ENCODE measurements around the gene IFT43. TPM values are rescaled to one million over a fixed set of nuclear protein-coding genes. Genes with fewer than 3 reads are reported as not detected.

The IFT43 gene
- 38.5 and 41.6 TPM in 2 replicates for total RNA-seq (2014; rRNA removed; shearing (Covaris generic))

- DNase-seq (ENCODE audit: low read depth), result peak; percentile 69
These were observed at the start of gene IFT43 for GRCh38 chr14:75985618-75986438. TSS of gene IFT43 (plus strand) at chr14:75985763. CDS start at chr14:75985787, 24 bp downstream.

- no peak for DNase-seq (ENCODE audit: low read depth)
These were observed 46.4 kb upstream of the IFT43 start for GRCh38 chr14:75939200-75939599.

GRCh38 chr14:75941030-75941429 is 44.5 kb upstream of the IFT43 start:
- no peak for DNase-seq (ENCODE audit: low read depth)

- DNase-seq (ENCODE audit: low read depth), result no peak
These were observed 40.8 kb upstream of the IFT43 start for GRCh38 chr14:75944607-75945241.

GRCh38 chr14:75946785-75947184 is 38.8 kb upstream of the IFT43 start:
- peak; percentile 43 for DNase-seq (ENCODE audit: low read depth)

GRCh38 chr14:75952489-75952888 is 33.1 kb upstream of the IFT43 start:
- no peak for DNase-seq (ENCODE audit: low read depth)

GRCh38 chr14:75959031-75959430 is 26.5 kb upstream of the IFT43 start:
- no peak for DNase-seq (ENCODE audit: low read depth)

GRCh38 chr14:75960231-75960630 is 25.3 kb upstream of the IFT43 start:
- no peak for DNase-seq (ENCODE audit: low read depth)

GRCh38 chr14:75961662-75962061 is 23.9 kb upstream of the IFT43 start:
- DNase-seq (ENCODE audit: low read depth), result no peak

GRCh38 chr14:75967866-75968265 is 17.7 kb upstream of the IFT43 start:
- no peak for DNase-seq (ENCODE audit: low read depth)

- no peak for DNase-seq (ENCODE audit: low read depth)
These were observed 17.1 kb upstream of the IFT43 start for GRCh38 chr14:75968456-75968855.

- no peak for DNase-seq (ENCODE audit: low read depth)
These were observed 16.4 kb upstream of the IFT43 start for GRCh38 chr14:75969126-75969525.

GRCh38 chr14:75969891-75970290 is 15.7 kb upstream of the IFT43 start:
- DNase-seq (ENCODE audit: low read depth), result no peak

GRCh38 chr14:75970989-75971388 is 14.6 kb upstream of the IFT43 start:
- no peak for DNase-seq (ENCODE audit: low read depth)

- DNase-seq (ENCODE audit: low read depth), result no peak
These were observed 14.1 kb upstream of the IFT43 start for GRCh38 chr14:75971509-75971908.

- no peak for DNase-seq (ENCODE audit: low read depth)
These were observed 12.7 kb upstream of the IFT43 start for GRCh38 chr14:75972801-75973421.

- DNase-seq (ENCODE audit: low read depth), result no peak
These were observed 8.6 kb upstream of the IFT43 start for GRCh38 chr14:75976826-75977581.

- DNase-seq (ENCODE audit: low read depth), result no peak
These were observed 8.0 kb upstream of the IFT43 start for GRCh38 chr14:75977582-75977943.

GRCh38 chr14:75978249-75978731 is 7.3 kb upstream of the IFT43 start:
- DNase-seq (ENCODE audit: low read depth), result peak; percentile 33

GRCh38 chr14:75979071-75979571 is 6.4 kb upstream of the IFT43 start:
- peak; percentile 25 for DNase-seq (ENCODE audit: low read depth)

- DNase-seq (ENCODE audit: low read depth), result no peak
These were observed 5.7 kb upstream of the IFT43 start for GRCh38 chr14:75979648-75980565.
